Right atrium auricular region (tissue), 2 donors: ENCODE measurements around the gene FOXL2. TPM values are rescaled to one million over a fixed set of nuclear protein-coding genes. Genes with fewer than 3 reads are reported as not detected.

ENCODE experiments used
- DNase-seq: peaks from one replicate; pipeline ENCODE4 v3.0.0-alpha.2; 2019; ENCODE audit warnings: low spot score
- H3K27ac ChIP-seq, 2 donors: fragments of 200-600 bp; sonication (generic); 1 replicate in 1 of 2; 2 replicates in 1 of 2; pipeline ENCODE4 v1.5.1; 2016 to 2019
- H3K27me3 ChIP-seq, 2 donors: fragments of 200-600 bp; sonication (generic); one replicate each; pipeline versions ENCODE4 v1.5.1 to v1.6.0; 2017 to 2019
- H3K36me3 ChIP-seq: fragments of 200-600 bp; sonication (generic); one replicate; pipeline ENCODE4 v1.5.1; 2016
- H3K4me1 ChIP-seq, 2 donors: fragments of 200-600 bp; sonication (generic); one replicate each; pipeline versions ENCODE4 v1.5.1 to v1.6.0; 2017 to 2019
- H3K4me3 ChIP-seq, 2 donors: fragments of 200-600 bp; sonication (generic); 1 replicate in 1 of 2; 2 replicates in 1 of 2; pipeline ENCODE4 v1.5.1; 2017 to 2019; ENCODE audit warnings: mild to moderate bottlenecking in 1 of 2, moderate library complexity in 1 of 2
- H3K9me3 ChIP-seq, 2 donors: fragments of 200-600 bp; sonication (generic); one replicate each; pipeline ENCODE4 v1.5.1; 2019
- CTCF ChIP-seq, 2 donors: fragments of 200-600 bp; sonication (generic); IDR thresholded peaks; one replicate each; pipeline ENCODE4 v1.5.1; 2019; ENCODE audit warnings: antibody characterized with exemption in 2 of 2
- total RNA-seq, 2 donors: library from RNA; depleted of rRNA; stranded (reverse); fragments of >200 nt; gene quantifications; one replicate each; pipeline ENCODE4 v1.1.0, GENCODE V29; 2016

The FOXL2 gene
- total RNA-seq, 2 donors from 2014 or later: not detected

GRCh38 chr3:138964264-138964663, 17.3 kb upstream of the FOXL2 start:
- Histone ChIP-seq H3K9me3 (peaks cover 0 to 27% of the 10 kb centered on the region in 2 donors), H3K27ac (no peak overlapping the region), H3K27me3 (peaks cover 7 to 21% of the 10 kb centered on the region in 2 donors), H3K36me3 (no peaks in the 10 kb centered on the region), H3K4me3 (no peak overlapping the region), H3K4me1 (peaks cover 0 to 6% of the 10 kb centered on the region in 2 donors)
- DNase-seq: no peak
- TF ChIP-seq CTCF (IDR thresholded peaks at IDR 0.05): no peak

GRCh38 chr3:138962854-138963560, 16.1 kb upstream of the FOXL2 start:
- Histone ChIP-seq H3K27ac (no peak overlapping the region), H3K4me1 (peaks cover 0 to 6% of the 10 kb centered on the region in 2 donors), H3K27me3 (peaks cover 7 to 21% of the 10 kb centered on the region in 2 donors), H3K36me3 (no peaks in the 10 kb centered on the region), H3K9me3 (peaks cover 0 to 27% of the 10 kb centered on the region in 2 donors), H3K4me3 (no peak overlapping the region)
- no peak for TF ChIP-seq CTCF (IDR thresholded peaks at IDR 0.05)
- no peak for DNase-seq

DNA sequence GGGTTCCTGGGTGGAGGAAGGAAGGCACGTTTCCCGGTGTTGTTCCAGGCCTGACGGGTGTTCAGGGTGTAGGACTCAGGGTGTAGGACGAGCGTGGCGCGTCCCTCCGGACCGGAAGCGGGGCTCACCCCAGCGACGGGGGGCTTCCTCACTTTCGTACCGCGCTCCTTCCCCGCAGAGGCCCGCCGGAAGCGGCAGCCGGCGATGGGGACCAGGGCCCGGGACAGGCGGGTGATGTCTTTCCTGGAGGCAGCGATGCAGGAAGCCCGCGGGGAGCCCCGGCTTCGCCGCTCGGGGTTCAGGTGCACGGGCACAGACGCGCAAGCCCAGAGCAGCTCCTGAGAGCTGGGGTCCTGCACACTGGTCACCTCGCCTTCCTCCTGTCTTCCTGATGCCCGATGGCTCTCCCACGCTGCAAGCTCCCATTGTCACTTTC, 13.5 kb upstream of the FOXL2 start:
- Histone ChIP-seq H3K4me1 (peaks cover 0 to 6% of the 10 kb centered on the region in 2 donors), H3K27ac (no peak overlapping the region), H3K4me3 (no peak overlapping the region), H3K9me3 (peaks cover 0 to 19% of the 10 kb centered on the region in 2 donors), H3K36me3 (no peaks in the 10 kb centered on the region), H3K27me3 (peaks cover 7 to 21% of the 10 kb centered on the region in 2 donors)
- TF ChIP-seq CTCF (IDR thresholded peaks at IDR 0.05): no peak
- no peak for DNase-seq

- DNase-seq: no peak
- H3K27ac ChIP-seq: no peak overlapping the region
- TF ChIP-seq CTCF (IDR thresholded peaks at IDR 0.05): no peak
- H3K4me3 ChIP-seq: peak overlapping the region in 1 of 2 donors; percentile 42
- no peaks in the 10 kb centered on the region for H3K36me3 ChIP-seq
- H3K9me3 ChIP-seq: no peaks in the 10 kb centered on the region
- peaks cover 0 to 34% of the 10 kb centered on the region in 2 donors for H3K4me1 ChIP-seq
- peaks cover 18 to 48% of the 10 kb centered on the region in 2 donors for H3K27me3 ChIP-seq
Observed at GRCh38 chr3:138950701-138951100, 3.8 kb upstream of the FOXL2 start.

DNA sequence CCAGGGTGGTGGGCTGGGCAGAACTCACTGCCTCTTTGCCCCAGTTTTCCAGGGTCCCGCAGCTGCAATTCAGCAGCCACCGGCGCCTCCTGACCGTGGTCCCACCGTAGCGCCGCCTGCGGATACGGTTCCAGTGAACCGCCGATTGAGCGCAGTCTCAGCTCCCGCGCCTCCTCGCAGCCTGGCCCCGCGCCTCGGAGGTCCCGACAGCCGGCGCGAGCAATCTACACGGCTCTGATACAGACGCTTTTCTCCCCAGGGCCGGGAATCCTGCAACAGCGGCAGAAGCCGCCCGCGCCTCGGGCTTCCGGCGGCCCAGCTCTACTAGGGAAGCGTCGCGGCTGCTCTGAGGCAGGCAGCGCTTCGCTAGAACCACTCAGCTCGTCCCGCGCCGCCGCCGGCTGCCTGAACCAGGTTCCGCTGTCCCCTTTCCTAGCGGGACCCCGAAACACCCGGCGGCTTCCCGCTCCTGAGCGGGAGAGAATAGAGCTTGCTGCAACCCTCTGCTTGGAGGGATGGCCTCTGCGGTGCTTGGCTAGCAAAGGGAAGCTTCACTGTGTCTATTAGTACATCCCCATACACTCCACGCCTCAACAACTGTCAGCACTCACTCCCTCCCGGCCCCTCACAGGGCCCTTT, 3.2 kb upstream of the FOXL2 start:
- Histone ChIP-seq H3K36me3 (no peaks in the 10 kb centered on the region), H3K4me1 (peaks cover 0 to 38% of the 10 kb centered on the region in 2 donors), H3K4me3 (peak overlapping the region; percentile 16 to 42), H3K27ac (no peak overlapping the region), H3K27me3 (peaks cover 21 to 52% of the 10 kb centered on the region in 2 donors), H3K9me3 (no peaks in the 10 kb centered on the region)
- no peak for TF ChIP-seq CTCF (IDR thresholded peaks at IDR 0.05)
- no peak for DNase-seq
